Caco-2 (cell line): ENCODE measurements around the gene ERICH2. TPM values are rescaled to one million over a fixed set of nuclear protein-coding genes. Genes with fewer than 3 reads are reported as not detected.
"Not testable (repeated sequence)": the region's sequence is repeated elsewhere in the genome, so short reads cannot be mapped to it uniquely, and the experiment has no call there.

Experiments used
- BruUV-seq: library from RNA; stranded (reverse); fragments of 400-500 nt; replicated peaks from 2 replicates; lab custom pipeline; 2021; lab: Mats Ljungman, UMichigan
- CTCF ChIA-PET: fragments of 300-600 bp; sonication (Branson Sonifier 250); formaldehyde crosslinking; loops from one replicate; lab custom pipeline; 2022; ENCODE audit warnings: antibody characterized with exemption; lab: Charles Lee
- POLR2A ChIA-PET: fragments of 300-600 bp; sonication (Branson Sonifier 250); formaldehyde crosslinking; loops from one replicate; lab custom pipeline; 2022; ENCODE audit warnings: antibody characterized with exemption; lab: Charles Lee
- DNase-seq, 2 experiments: peaks; one replicate each; pipeline versions ENCODE4 v3.0.0 to v3.0.0-alpha.2; 2020 to 2022
- H3K27me3 ChIP-seq: replicated peaks from 2 replicates; pipeline ENCODE4 v1.6.0; 2011; ENCODE audit warnings: low read length; ENCODE audit not compliant: control insufficient read depth, insufficient read depth
- H3K36me3 ChIP-seq: 2 replicates; pipeline ENCODE4 v1.5.1; 2011; ENCODE audit warnings: low read length; ENCODE audit not compliant: control insufficient read depth, insufficient read depth
- H3K4me1 ChIP-seq: fragments of 250-450 bp; sonication (Bioruptor Pico); 2 replicates; pipeline ENCODE4 v1.5.1; 2020; ENCODE audit warnings: mild to moderate bottlenecking
- H3K4me3 ChIP-seq: 2 replicates; pipeline ENCODE4 v1.5.1; 2011; ENCODE audit warnings: low read depth, mild to moderate bottlenecking, control low read depth, low read length
- H3K9me3 ChIP-seq: fragments of 250-450 bp; sonication (Bioruptor Pico); 2 replicates; pipeline ENCODE4 v1.5.1; 2020; ENCODE audit warnings: mild to moderate bottlenecking, moderate library complexity
- H3K27ac Mint-ChIP-seq: one replicate; pipeline ENCODE4 v1.8.0; 2022; ENCODE audit warnings: mixed read lengths; ENCODE audit not compliant: unreplicated experiment
- H3K27me3 Mint-ChIP-seq: one replicate; pipeline ENCODE4 v1.8.0; 2022; ENCODE audit warnings: mixed read lengths; ENCODE audit not compliant: insufficient read depth, unreplicated experiment
- H3K36me3 Mint-ChIP-seq: one replicate; pipeline ENCODE4 v1.8.0; 2022; ENCODE audit warnings: mild to moderate bottlenecking, mixed read lengths; ENCODE audit not compliant: insufficient read depth, unreplicated experiment
- H3K4me1 Mint-ChIP-seq: one replicate; pipeline ENCODE4 v1.8.0; 2022; ENCODE audit warnings: low read depth, mixed read lengths; ENCODE audit not compliant: unreplicated experiment
- H3K4me3 Mint-ChIP-seq: one replicate; pipeline ENCODE4 v1.8.0; 2022; ENCODE audit warnings: mild to moderate bottlenecking, moderate library complexity, mixed read lengths; ENCODE audit not compliant: unreplicated experiment
- H3K9me3 Mint-ChIP-seq: one replicate; pipeline ENCODE4 v1.8.0; 2022; ENCODE audit warnings: mixed read lengths; ENCODE audit not compliant: unreplicated experiment
- intact Hi-C: fragments of 100-400 bp; cut with micrococcal nuclease; formaldehyde crosslinking; loops from one replicate; pipeline ENCODE4 v1.10.0; 2022; ENCODE audit not compliant: unreplicated experiment
- total RNA-seq: library from RNA; stranded (reverse); gene quantifications from 2 replicates; pipeline ENCODE4 v1.2.3, GENCODE V29; 2022
- TF ChIP-seq, protein P1 (sequence below), 2 experiments: fragments of 200-600 bp in 1 of 2; IDR thresholded peaks; 1 replicate in 1 of 2; 2 replicates in 1 of 2; pipeline versions ENCODE4 v1.5.1 to v1.8.0; 2011 to 2022; ENCODE audit warnings: antibody characterized with exemption in 1 of 2, control low read depth in 1 of 2, inconsistent platforms in 1 of 2, low read depth in 1 of 2, low read length in 1 of 2, mild to moderate bottlenecking in 1 of 2, moderate library complexity in 1 of 2; ENCODE audit not compliant: insufficient read depth in 1 of 2, severe bottlenecking in 1 of 2, unreplicated experiment in 1 of 2

The ERICH2 gene
- total RNA-seq, 1 experiment from 2014 or later: 3.1 TPM

DNA sequence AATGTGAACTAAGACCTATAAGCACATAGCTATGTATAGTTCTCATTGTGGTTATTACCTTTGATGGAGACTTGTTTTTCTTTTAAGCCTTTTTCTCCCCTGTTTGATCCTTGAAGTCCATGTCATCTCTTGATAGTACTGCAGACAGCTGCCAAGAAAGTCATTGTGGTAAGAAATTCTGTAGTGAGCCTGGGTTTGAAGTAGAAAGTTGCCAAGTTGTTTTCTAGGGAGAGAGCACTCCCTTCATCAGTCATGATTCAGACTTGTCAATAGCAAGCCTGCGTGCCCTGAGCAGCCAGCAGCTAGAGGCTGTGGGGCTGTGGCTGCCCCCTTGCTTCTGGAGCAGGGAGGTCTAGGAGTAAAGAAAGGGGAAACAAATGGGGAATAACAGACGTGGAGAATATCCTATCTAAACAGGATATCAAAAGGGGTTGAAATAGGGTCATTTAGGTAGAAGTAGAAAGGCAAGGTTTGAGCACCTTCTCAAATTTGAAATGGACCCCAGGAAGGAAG is 46.7 kb upstream of the ERICH2 start:
- TF ChIP-seq, protein P1, sequence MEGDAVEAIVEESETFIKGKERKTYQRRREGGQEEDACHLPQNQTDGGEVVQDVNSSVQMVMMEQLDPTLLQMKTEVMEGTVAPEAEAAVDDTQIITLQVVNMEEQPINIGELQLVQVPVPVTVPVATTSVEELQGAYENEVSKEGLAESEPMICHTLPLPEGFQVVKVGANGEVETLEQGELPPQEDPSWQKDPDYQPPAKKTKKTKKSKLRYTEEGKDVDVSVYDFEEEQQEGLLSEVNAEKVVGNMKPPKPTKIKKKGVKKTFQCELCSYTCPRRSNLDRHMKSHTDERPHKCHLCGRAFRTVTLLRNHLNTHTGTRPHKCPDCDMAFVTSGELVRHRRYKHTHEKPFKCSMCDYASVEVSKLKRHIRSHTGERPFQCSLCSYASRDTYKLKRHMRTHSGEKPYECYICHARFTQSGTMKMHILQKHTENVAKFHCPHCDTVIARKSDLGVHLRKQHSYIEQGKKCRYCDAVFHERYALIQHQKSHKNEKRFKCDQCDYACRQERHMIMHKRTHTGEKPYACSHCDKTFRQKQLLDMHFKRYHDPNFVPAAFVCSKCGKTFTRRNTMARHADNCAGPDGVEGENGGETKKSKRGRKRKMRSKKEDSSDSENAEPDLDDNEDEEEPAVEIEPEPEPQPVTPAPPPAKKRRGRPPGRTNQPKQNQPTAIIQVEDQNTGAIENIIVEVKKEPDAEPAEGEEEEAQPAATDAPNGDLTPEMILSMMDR (IDR thresholded peaks at IDR 0.05; ENCODE audit: insufficient read depth in 1 of 2, low read depth in 1 of 2, low read length in 1 of 2, severe bottlenecking in 1 of 2, unreplicated experiment in 1 of 2): no peak
- no peaks in the 10 kb centered on the region for H3K36me3 ChIP-seq
- intact Hi-C loops: loop anchor here (1.0 kb wide), 1 partner anchor 41 kb away; no protein-coding TSS in a partner anchor
- DNase-seq: no peak
- no peaks in the 10 kb centered on the region for H3K9me3 ChIP-seq
- Mint-ChIP-seq H3K27me3 (no peaks in the 10 kb centered on the region), H3K4me1 (peaks cover 8% of the 10 kb centered on the region), H3K36me3 (peaks cover 45% of the 10 kb centered on the region), H3K9me3 (no peaks in the 10 kb centered on the region), H3K27ac (no peak overlapping the region), H3K4me3 (no peak overlapping the region)
- no TSS peak for BruUV-seq
- H3K4me3 ChIP-seq: no peak overlapping the region
- CTCF ChIA-PET: no interaction called here
- H3K27me3 ChIP-seq: no peaks in the 10 kb centered on the region
- POLR2A ChIA-PET: interaction anchor here (0.6 kb wide), 1 partner anchor 156 kb away, joined by 3 read pairs; no protein-coding TSS in a partner anchor
- peaks cover 11% of the 10 kb centered on the region; the same call in 1 of the 2 replicates for H3K4me1 ChIP-seq

DNA sequence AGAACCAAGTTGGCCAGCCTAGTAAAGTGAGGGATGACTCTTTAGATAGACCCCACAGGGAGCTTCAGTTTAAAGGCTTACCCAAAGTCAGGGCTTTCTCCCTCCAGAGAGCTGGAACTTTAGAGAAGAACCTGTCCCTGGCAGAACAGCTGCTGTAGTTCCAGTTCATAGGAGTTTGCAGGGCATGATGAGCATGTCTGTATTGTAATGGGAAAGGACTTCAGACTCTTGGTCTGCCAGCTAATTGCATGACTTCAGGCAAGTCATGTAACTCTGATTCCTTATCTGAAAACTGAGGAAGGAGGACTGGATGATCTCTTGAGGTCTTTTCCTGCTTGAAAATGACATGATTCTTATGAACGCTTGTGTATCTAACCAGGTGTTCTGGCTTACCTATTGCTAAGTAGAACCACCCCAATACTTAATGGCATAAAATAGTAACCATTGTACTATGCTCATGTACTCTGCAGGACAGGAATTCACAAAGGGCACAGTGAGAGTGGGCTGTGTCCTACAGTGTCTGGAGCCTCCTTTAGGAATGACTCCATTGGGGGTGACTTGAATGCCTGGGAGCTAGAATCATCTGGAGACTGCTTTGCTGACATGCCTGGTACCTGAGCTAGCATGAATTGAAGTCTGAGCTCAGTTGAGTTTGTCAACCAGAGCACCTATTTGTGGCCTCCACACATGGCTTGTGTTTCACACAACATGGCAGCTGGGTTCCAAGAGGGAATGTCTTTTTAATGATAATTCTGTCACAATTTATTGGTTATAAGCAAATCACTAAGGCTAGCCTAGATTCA is 36.2 kb upstream of the ERICH2 start:
- Histone ChIP-seq H3K36me3 (no peaks in the 10 kb centered on the region), H3K27me3 (no peaks in the 10 kb centered on the region), H3K4me3 (no peak overlapping the region), H3K4me1 (peaks cover 8% of the 10 kb centered on the region), H3K9me3 (peaks cover 4% of the 10 kb centered on the region; the same call in 1 of the 2 replicates)
- intact Hi-C loops: no loop called here
- ChIA-PET POLR2A (no interaction called here), CTCF (no interaction called here)
- Mint-ChIP-seq H3K4me3 (no peak overlapping the region), H3K27ac (no peak overlapping the region), H3K27me3 (no peaks in the 10 kb centered on the region), H3K4me1 (peaks cover 10% of the 10 kb centered on the region), H3K36me3 (peaks cover 33% of the 10 kb centered on the region), H3K9me3 (peaks cover 21% of the 10 kb centered on the region)
- no TSS peak for BruUV-seq
- TF ChIP-seq, protein P1 (IDR thresholded peaks at IDR 0.05; ENCODE audit: insufficient read depth in 1 of 2, low read depth in 1 of 2, low read length in 1 of 2, severe bottlenecking in 1 of 2, unreplicated experiment in 1 of 2): no peak
- no peak for DNase-seq

DNA sequence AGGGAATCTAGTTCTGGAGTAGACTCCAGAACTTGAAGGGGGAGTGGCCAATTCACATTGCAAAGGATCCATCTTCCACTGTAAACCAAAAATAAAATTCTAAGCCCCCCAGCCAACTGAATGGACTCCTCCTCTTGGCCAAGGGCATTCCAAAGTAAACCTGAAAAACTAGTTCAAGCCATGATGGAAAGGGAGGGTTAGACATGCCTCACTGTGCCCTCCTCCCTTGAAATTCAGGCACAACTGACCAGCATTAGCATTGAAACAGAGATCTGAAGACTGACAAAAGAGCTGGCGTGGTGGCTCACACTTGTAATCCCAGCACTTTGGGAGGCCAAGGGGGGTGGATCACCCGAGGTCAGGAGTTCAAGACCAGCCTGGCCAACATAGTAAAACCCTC is 35.6 kb upstream of the ERICH2 start:
- H3K4me3 ChIP-seq, H3K9me3 ChIP-seq, POLR2A ChIA-PET, DNase-seq, H3K36me3 ChIP-seq, H3K27me3 ChIP-seq, H3K27ac Mint-ChIP-seq, CTCF ChIA-PET, intact Hi-C loops, H3K27me3 Mint-ChIP-seq, H3K4me3 Mint-ChIP-seq, BruUV-seq: not testable (repeated sequence)
- peaks cover 14% of the 10 kb centered on the region for H3K4me1 ChIP-seq
- peaks cover 21% of the 10 kb centered on the region for H3K9me3 Mint-ChIP-seq
- peaks cover 28% of the 10 kb centered on the region for H3K36me3 Mint-ChIP-seq
- H3K4me1 Mint-ChIP-seq: peaks cover 16% of the 10 kb centered on the region
